GM19328 (cell line): Measurements from ENCODE around the gene FYN.
"Not testable (repeated sequence)": the region's sequence is repeated elsewhere in the genome, so short reads cannot be mapped to it uniquely, and the experiment has no call there.

Experiments used
- ATAC-seq: cut with Tn5 transposase; IDR thresholded peaks from one replicate; pipeline ENCODE4 v1.9.1; 2021; ENCODE audit warnings: mild to moderate bottlenecking, moderate library complexity; ENCODE audit not compliant: unreplicated experiment

The FYN gene

GRCh38 chr6:111644893-111645430 is 228.3 kb downstream of the FYN start:
- ATAC-seq, result no peak

GRCh38 chr6:111642463-111643158 is 230.6 kb downstream of the FYN start:
- no peak for ATAC-seq

- ATAC-seq, result no peak
These were observed 234.0 kb downstream of the FYN start for GRCh38 chr6:111639266-111639665.

- not testable (repeated sequence) for ATAC-seq
These were observed 238.3 kb downstream of the FYN start for GRCh38 chr6:111634981-111635380.

GRCh38 chr6:111633822-111634221 is 239.4 kb downstream of the FYN start:
- ATAC-seq, result no peak

- no peak for ATAC-seq
These were observed 240.6 kb downstream of the FYN start for GRCh38 chr6:111632468-111633247.

GRCh38 chr6:111631903-111632460 is 241.3 kb downstream of the FYN start:
- ATAC-seq, result no peak

GRCh38 chr6:111631018-111631417 is 242.2 kb downstream of the FYN start:
- ATAC-seq, result no peak

- ATAC-seq, result no peak
These were observed 245.0 kb downstream of the FYN start for GRCh38 chr6:111628142-111628850.

GRCh38 chr6:111626441-111626840 is 246.8 kb downstream of the FYN start:
- no peak for ATAC-seq

GRCh38 chr6:111625461-111626391 is 247.5 kb downstream of the FYN start:
- ATAC-seq, result no peak

GRCh38 chr6:111625099-111625416 is 248.2 kb downstream of the FYN start:
- ATAC-seq, result no peak

GRCh38 chr6:111624401-111625098 is 248.7 kb downstream of the FYN start:
- no peak for ATAC-seq

- no peak for ATAC-seq
These were observed 250.1 kb downstream of the FYN start for GRCh38 chr6:111623046-111623718.

GRCh38 chr6:111620169-111620568 is 253.1 kb downstream of the FYN start:
- no peak for ATAC-seq

- ATAC-seq, result no peak
These were observed 254.8 kb downstream of the FYN start for GRCh38 chr6:111618407-111618806.

GRCh38 chr6:111617149-111617548 is 256.1 kb downstream of the FYN start:
- ATAC-seq, result no peak

GRCh38 chr6:111615916-111616612 is 257.2 kb downstream of the FYN start:
- ATAC-seq, result no peak
